Vein endothelial cell (primary cell): ENCODE measurements around the gene ICAM5. TPM values are rescaled to one million over a fixed set of nuclear protein-coding genes. Genes with fewer than 3 reads are reported as not detected.

Experiments
- small RNA-seq: library from RNA; depleted of rRNA; stranded (forward); fragments of <200 nt; gene quantifications from one replicate; pipeline ENCODE3, GENCODE V24; 2012
- total RNA-seq: library from RNA; depleted of rRNA; stranded (reverse); fragments of >200 nt; gene quantifications from 2 replicates; pipeline ENCODE4 v1.2.3, GENCODE V29; 2012

ICAM5 gene, protein sequence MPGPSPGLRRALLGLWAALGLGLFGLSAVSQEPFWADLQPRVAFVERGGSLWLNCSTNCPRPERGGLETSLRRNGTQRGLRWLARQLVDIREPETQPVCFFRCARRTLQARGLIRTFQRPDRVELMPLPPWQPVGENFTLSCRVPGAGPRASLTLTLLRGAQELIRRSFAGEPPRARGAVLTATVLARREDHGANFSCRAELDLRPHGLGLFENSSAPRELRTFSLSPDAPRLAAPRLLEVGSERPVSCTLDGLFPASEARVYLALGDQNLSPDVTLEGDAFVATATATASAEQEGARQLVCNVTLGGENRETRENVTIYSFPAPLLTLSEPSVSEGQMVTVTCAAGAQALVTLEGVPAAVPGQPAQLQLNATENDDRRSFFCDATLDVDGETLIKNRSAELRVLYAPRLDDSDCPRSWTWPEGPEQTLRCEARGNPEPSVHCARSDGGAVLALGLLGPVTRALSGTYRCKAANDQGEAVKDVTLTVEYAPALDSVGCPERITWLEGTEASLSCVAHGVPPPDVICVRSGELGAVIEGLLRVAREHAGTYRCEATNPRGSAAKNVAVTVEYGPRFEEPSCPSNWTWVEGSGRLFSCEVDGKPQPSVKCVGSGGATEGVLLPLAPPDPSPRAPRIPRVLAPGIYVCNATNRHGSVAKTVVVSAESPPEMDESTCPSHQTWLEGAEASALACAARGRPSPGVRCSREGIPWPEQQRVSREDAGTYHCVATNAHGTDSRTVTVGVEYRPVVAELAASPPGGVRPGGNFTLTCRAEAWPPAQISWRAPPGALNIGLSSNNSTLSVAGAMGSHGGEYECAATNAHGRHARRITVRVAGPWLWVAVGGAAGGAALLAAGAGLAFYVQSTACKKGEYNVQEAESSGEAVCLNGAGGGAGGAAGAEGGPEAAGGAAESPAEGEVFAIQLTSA
- total RNA-seq = under 0.01 TPM in 1 of 2 replicates, not detected in the other

DNA sequence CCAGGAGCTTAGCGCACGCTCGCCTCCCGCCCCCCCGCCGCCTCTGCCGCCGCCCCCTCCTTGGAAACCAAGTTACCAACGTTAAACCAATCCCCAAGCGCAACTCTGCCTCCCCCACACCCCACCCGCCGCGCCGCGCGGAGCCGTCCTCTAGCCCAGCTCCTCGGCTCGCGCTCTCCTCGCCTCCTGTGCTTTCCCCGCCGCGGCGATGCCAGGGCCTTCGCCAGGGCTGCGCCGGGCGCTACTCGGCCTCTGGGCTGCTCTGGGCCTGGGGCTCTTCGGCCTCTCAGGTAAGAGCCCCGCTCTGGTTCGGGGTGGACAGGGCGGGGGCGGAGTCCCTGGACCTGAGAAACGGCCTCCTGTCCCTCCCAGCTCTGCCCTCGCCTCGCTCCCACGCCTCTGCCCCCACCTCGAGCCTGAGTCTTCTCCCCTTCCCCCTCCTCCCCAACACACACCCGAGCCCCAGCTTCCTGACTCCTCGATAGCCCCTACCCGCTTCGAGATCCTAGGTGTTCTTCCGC lies at the start of gene ICAM5:
ICAM5 (plus strand) TSS at position 117 of the 521 bp plus-strand sequence; CDS start at position 209, 92 bp downstream.

DNA sequence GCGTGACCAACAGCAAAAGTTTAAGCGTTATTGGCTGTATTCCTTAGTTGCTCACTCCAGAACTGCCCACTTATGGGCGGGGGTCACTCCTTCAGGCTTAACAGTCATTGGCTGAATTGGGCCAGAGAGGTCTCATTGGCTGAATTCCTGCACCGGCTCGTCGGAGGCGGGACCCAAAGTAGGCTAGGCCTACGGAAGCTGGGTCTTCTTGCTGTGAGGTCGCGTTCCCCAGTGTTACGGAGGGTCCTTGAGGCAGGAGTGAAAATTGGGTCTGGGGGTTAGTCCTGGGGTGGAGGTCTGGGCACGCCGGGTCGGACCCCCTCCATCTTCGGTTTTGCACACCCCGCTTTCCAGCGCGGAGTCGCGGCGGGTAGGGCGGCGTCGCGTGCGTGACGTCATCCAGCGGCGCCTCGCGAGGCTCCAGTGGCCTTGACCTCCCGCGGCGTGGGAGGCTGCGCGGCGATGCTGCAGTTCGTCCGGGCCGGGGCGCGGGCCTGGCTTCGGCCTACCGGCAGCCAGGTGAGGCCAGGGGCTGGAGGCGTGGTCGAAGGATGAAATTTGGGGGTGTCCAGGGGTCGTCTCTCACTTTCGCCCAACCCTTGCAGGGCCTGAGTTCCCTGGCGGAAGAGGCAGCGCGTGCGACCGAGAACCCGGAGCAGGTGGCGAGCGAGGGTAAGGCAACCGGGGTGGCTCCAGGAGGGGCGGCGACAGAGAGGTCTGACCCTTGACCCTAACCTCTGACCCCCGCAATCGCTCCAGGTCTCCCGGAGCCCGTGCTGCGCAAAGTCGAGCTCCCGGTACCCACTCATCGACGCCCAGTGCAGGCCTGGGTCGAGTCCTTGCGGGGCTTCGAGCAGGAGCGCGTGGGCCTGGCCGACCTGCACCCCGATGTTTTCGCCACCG lies 37.7 kb upstream of the ICAM5 start, which contains the start of gene MRPL4:
MRPL4 (plus strand) TSS at position 423 of the 903 bp plus-strand sequence; CDS start at position 463, 40 bp downstream.

DNA sequence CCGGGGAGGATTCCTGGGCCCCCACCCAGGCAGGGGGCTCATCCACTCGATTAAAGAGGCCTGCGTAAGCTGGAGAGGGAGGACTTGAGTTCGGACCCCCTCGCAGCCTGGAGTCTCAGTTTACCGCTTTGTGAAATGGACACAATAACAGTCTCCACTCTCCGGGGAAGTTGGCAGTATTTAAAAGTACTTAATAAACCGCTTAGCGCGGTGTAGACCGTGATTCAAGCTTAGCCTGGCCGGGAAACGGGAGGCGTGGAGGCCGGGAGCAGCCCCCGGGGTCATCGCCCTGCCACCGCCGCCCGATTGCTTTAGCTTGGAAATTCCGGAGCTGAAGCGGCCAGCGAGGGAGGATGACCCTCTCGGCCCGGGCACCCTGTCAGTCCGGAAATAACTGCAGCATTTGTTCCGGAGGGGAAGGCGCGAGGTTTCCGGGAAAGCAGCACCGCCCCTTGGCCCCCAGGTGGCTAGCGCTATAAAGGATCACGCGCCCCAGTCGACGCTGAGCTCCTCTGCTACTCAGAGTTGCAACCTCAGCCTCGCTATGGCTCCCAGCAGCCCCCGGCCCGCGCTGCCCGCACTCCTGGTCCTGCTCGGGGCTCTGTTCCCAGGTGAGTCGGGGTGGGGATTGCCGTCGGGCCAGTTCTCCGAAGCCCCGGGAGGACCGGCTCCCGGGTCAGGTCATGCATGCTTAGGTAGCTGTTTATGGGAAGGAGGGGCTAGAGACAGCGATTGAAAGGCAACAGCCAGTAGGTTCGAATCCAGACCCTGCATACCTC lies 18.9 kb upstream of the ICAM5 start, which contains the start of gene ICAM1:
ICAM1 (plus strand) TSS at position 505 of the 779 bp plus-strand sequence; CDS start at position 545, 40 bp downstream.

DNA sequence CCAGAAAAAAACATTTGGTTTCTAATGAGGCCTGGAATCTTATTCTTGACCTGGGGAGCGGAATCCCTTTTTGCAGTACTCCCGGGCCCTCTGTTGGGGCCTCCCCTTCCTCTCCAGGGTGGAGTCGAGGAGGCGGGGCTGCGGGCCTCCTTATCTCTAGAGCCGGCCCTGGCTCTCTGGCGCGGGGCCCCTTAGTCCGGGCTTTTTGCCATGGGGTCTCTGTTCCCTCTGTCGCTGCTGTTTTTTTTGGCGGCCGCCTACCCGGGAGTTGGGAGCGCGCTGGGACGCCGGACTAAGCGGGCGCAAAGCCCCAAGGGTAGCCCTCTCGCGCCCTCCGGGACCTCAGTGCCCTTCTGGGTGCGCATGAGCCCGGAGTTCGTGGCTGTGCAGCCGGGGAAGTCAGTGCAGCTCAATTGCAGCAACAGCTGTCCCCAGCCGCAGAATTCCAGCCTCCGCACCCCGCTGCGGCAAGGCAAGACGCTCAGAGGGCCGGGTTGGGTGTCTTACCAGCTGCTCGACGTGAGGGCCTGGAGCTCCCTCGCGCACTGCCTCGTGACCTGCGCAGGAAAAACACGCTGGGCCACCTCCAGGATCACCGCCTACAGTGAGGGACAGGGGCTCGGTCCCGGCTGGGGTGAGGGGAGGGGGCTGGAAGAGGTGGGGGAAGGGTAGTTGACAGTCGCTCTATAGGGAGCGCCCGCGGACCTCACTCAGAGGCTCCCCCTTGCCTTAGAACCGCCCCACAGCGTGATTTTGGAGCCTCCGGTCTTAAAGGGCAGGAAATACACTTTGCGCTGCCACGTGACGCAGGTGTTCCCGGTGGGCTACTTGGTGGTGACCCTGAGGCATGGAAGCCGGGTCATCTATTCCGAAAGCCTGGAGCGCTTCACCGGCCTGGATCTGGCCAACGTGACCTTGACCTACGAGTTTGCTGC lies 2.7 kb upstream of the ICAM5 start, which contains the start of gene ICAM4:
ICAM4 (plus strand) TSS at position 153 of the 935 bp plus-strand sequence; CDS start at position 211, 58 bp downstream.

DNA sequence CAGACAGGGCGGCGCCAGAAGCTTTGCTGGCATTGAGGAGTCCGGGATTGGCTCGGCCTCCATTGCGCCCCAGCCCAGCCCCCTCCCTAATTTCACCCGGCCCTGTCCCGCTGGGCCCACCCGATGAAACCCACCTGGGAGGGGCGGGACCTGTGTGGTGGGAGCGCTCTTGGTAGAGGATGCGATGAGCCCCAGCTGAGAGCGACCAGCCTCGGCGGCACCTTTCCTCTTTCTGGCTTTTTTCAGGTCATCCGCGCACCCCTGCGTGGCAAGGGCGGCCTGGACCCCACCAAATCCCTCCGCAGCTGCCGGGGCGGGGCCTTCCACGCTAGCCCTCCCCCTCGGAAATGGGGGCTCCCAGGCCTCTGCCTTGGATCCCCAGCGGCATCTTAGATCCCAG lies 19.7 kb downstream of the ICAM5 start, which contains the start of gene ZGLP1:
ZGLP1 (minus strand) TSS at position 393 of the 400 bp plus-strand sequence.

DNA sequence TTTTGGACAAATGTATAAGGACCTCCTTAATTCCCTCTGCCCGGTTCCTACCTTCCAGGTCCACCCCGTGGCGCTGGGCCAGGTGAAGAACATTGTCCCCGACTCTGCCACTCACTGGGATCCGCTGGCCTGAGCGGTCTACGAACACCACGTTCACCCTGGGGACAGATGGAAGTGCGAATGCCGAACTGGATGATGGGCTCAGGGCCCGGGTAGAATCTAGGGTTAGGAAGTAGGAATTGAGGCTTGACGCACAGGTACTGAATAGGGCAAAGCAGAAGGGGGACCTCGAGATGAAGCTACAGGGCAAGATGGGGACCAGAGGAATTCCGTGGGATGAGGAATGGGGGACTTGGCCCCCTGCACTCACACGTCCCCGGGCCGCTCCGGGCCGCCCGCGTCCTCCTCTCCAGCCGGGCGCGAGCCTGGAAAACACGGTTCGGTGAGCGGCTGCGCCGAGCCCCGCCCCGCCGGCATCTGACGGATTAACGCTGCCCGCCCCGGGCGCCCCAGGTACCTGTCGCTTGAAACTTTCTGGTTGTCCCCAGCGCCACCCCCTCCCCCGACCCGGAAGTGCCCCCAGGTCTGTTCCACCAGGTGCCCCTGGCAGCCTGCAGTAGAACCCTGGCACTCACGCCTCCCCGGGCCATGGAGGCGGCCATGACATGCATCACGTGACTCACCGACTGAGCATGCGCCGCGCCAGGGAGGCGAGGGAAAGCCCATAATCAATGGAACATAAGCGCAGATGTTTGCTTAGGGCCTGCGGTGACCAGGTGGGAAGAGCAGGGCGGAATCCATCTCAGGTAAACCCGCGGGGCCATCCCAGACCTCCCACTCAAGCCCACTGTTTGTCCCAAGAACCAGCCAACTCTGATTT lies 25.8 kb downstream of the ICAM5 start, which contains the start of gene FDX2:
FDX2 (minus strand) TSS at position 681 of the 880 bp plus-strand sequence; CDS start at position 662, 19 bp downstream.

DNA sequence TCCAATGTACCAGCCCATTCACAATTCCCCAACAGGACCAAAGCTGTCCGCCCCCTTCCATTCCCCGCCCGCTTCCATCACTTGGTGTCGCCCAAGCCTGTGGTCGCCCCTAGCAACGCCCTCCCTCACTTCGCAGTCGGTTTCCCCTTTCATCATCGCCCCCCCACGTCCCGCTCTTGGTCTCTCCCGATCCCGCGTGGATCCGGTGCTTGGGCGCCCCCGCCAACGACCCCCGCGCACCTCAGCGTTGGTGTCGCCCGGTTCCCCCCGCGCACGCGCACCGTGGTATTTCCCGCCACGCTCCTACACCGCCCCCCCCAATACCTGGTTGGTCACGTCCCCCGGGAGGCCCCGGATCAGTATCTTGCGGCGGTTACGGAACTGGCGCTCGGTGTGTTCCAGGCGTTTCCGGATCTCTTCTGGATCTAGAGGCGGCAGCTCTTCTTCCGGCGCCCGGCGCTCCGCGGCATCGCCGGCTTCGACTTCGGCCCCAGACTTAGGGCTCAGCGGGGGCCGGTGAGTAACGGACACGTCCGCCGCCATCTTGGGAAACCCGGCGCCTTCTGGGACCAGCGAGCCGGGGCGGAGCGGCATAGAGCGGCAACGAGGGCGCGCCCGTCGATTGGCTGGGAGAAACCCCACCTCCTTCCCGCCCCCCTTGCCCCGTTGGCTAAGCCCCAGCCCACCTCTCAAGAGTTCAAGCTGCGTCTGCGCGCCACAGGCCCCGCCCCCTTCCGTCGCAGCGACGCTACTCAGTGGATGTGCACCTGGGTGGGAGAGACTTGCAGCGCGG lies 43.4 kb downstream of the ICAM5 start, which contains the start of gene RAVER1:
RAVER1 (minus strand) TSS at position 565 of the 793 bp plus-strand sequence; CDS start at position 543, 22 bp downstream.

DNA sequence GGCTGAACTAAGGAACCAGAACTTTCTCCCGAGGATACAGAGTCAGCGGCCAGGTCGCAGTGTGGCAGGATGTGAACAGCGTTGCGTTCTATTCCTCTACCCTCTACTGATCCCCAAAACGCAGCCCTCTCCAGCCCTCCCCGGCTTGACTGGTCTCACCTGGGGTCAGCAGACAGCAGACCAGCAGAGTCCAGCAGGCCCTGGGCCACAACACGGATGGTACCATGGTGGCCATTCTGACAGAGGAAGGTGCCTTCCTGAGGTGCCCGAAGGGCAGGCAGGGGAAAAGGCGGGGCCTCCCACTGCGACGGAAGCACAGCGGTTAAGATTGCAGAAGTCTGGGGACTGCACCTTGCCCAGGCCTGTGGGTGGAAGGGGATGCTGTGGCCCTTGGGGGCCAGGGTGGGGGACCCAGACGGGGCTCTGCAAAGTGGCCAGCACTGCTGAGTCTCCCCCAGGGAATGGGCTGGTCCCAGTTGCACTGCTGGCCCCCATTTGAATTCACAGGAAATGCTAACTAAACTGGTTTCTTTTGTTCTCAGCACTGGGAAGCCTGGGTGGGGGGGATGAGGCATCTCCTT lies 49.7 kb downstream of the ICAM5 start, which contains the start of gene ICAM3:
ICAM3 (minus strand) TSS at position 245 of the 581 bp plus-strand sequence; CDS start at position 235, 10 bp downstream.

Small RNAs within 50 kb of the gene (small RNA-seq; reads per million reads assigned to genes)
- not detected for gene AC011511.1
- gene AC011511.4 = not detected

Other genes starting within 250 kb of the ICAM5 start
- 18.9 and 21.2 TPM in 2 replicates for gene SHFL, start 203.6 kb upstream of the ICAM5 start, total RNA-seq
- 0.33 TPM in 1 of 2 replicates, not detected in the other for gene ANGPTL6, start 187.3 kb upstream of the ICAM5 start, total RNA-seq
- 33.8 and 34.6 TPM in 2 replicates for gene PPAN, start 183.6 kb upstream of the ICAM5 start, total RNA-seq
- gene P2RY11, start 178.3 kb upstream of the ICAM5 start, total RNA-seq = 3.0 and 3.3 TPM in 2 replicates
- 259 and 291 TPM in 2 replicates for gene EIF3G, start 170.1 kb upstream of the ICAM5 start, total RNA-seq
- gene DNMT1, start 95.0 kb upstream of the ICAM5 start, total RNA-seq = 40.5 and 65.2 TPM in 2 replicates
- gene S1PR2, start 58.6 kb upstream of the ICAM5 start, total RNA-seq = 1.6 and 1.7 TPM in 2 replicates
- 56.5 and 57.3 TPM in 2 replicates for gene MRPL4, start 37.7 kb upstream of the ICAM5 start, total RNA-seq
- gene ICAM1, start 18.8 kb upstream of the ICAM5 start, total RNA-seq = 45.2 and 46.7 TPM in 2 replicates
- gene ICAM4, start 3.0 kb upstream of the ICAM5 start, total RNA-seq = 0.33 TPM in 1 of 2 replicates, not detected in the other
- 0.33 and 0.38 TPM in 2 replicates for gene ZGLP1, start 19.9 kb downstream of the ICAM5 start, total RNA-seq
- gene FDX2, start 26.1 kb downstream of the ICAM5 start, total RNA-seq = 8.5 and 15.8 TPM in 2 replicates
- gene RAVER1, start 43.6 kb downstream of the ICAM5 start, total RNA-seq = 13.9 and 17.3 TPM in 2 replicates
- gene ICAM3, start 49.7 kb downstream of the ICAM5 start, total RNA-seq = 7.1 and 9.5 TPM in 2 replicates
- 57.2 and 79.7 TPM in 2 replicates for gene TYK2, start 90.6 kb downstream of the ICAM5 start, total RNA-seq
- 289 and 291 TPM in 2 replicates for gene CDC37, start 113.6 kb downstream of the ICAM5 start, total RNA-seq
- 3.6 and 5.6 TPM in 2 replicates for gene PDE4A, start 130.6 kb downstream of the ICAM5 start, total RNA-seq
- gene KEAP1, start 213.4 kb downstream of the ICAM5 start, total RNA-seq = 74.0 and 74.1 TPM in 2 replicates
- not detected in 2 replicates for gene S1PR5, start 227.5 kb downstream of the ICAM5 start, total RNA-seq